Measurements from ENCODE around the gene SLC27A6. TPM values are rescaled to one million over a fixed set of nuclear protein-coding genes. Genes with fewer than 3 reads are reported as not detected.

Gene SLC27A6
- polyA plus RNA-seq, 1 of the 3 experiments (the other 2 are of a cell fraction) = 0.12 TPM

GRCh38 chr5:129079496-129079895 is 114.2 kb downstream of the SLC27A6 start:
- Histone ChIP-seq H3F3A (replicated peaks; ENCODE audit: insufficient read depth) (peaks cover 12% of the 10 kb centered on the region), H3K36me3 (replicated peaks in 1 of 2; ENCODE audit: control insufficient read depth in 1 of 2, insufficient read depth in 2 of 2, low read length in 1 of 2) (no peaks in the 10 kb centered on the region), H3K79me2 (ENCODE audit: insufficient read depth) (no peaks in the 10 kb centered on the region), H4K20me1 (ENCODE audit: insufficient read depth) (no peaks in the 10 kb centered on the region), H3K4me1 (ENCODE audit: control insufficient read depth in 1 of 2, insufficient read depth in 2 of 2, low read depth in 1 of 2, low read length in 1 of 2) (peaks cover 0 to 30% of the 10 kb centered on the region in 2 experiments; a peak in 2 of 4 replicates), H3K4me3 (ENCODE audit: low read depth in 2 of 2, low read length in 1 of 2) (no peak overlapping the region), H3K9me3 (no peaks in the 10 kb centered on the region), H3K27ac (ENCODE audit: low read depth in 2 of 2, low read length in 1 of 2) (peak overlapping the region in 1 of 2 experiments; percentile 5; a peak in 1 of 4 replicates), H3K9me2 (no peaks in the 10 kb centered on the region), H3K27me3 (ENCODE audit: insufficient read depth) (no peaks in the 10 kb centered on the region), H3K9ac (no peak overlapping the region), H2AFZ (ENCODE audit: low read depth) (0 out of 2 replicates have a peak overlapping the region, but pooled peaks have one; percentile 8), H3K4me2 (no peak overlapping the region)
- POLR2A ChIA-PET = no interaction called here
- TF ChIP-seq RXRA (IDR thresholded peaks at IDR 0.05; ENCODE audit: borderline replicate concordance, low read depth) = no peak
- TF ChIP-seq REST (IDR thresholded peaks at IDR 0.05; ENCODE audit: low read depth, low read length) = no peak
- TF ChIP-seq ZBTB33 (IDR thresholded peaks at IDR 0.05; ENCODE audit: borderline replicate concordance, low read depth) = no peak
- TF ChIP-seq SMC3 (IDR thresholded peaks at IDR 0.05; ENCODE audit: low read depth, low read length) = no peak
- no peak for TF ChIP-seq EP300 (IDR thresholded peaks at IDR 0.05; ENCODE audit: borderline replicate concordance in 1 of 2, low read depth in 1 of 2, low read length in 1 of 2)
- TF ChIP-seq PBX3 (IDR thresholded peaks at IDR 0.05) = no peak
- TF ChIP-seq JUND (IDR thresholded peaks at IDR 0.05) = no peak
- no peak for TF ChIP-seq MEF2A (IDR thresholded peaks at IDR 0.05; ENCODE audit: borderline replicate concordance, low read depth)
- no peak for TF ChIP-seq NRF1 (IDR thresholded peaks at IDR 0.05; ENCODE audit: low read depth, low read length)
- no peak for TF ChIP-seq RCOR1 (IDR thresholded peaks at IDR 0.05; ENCODE audit: low read length)
- TF ChIP-seq EZH2phosphoT487 (IDR thresholded peaks at IDR 0.05; ENCODE audit: borderline replicate concordance, low read depth) = no peak
- TF ChIP-seq ELF1 (IDR thresholded peaks at IDR 0.05) = no peak
- TF ChIP-seq IRF3 (IDR thresholded peaks at IDR 0.05; ENCODE audit: low read depth, low read length) = no peak
- TF ChIP-seq RAD21 (IDR thresholded peaks at IDR 0.05; ENCODE audit: low read length) = no peak
- no peak for TF ChIP-seq USF2 (IDR thresholded peaks at IDR 0.05; ENCODE audit: borderline replicate concordance, low read depth, low read length)
- no peak for DNase-seq
- CTCF ChIA-PET = no interaction called here

Data from SK-N-SH (cell line).